Adrenal gland (tissue), 12 donors: ENCODE results near the gene BABAM2. TPM values are rescaled to one million over a fixed set of nuclear protein-coding genes. Genes with fewer than 3 reads are reported as not detected.
A peak's percentile ranks its signal among the peaks of the same experiment; 100 is the strongest.

Experiments used
- DNase-seq, 7 donors: peaks; one replicate each; pipeline ENCODE4 v3.0.0-alpha.2; 2019 to 2020
- H3K27ac ChIP-seq, 5 donors: fragments of 200-600 bp; sonication (generic) in 4 of 5; 1 replicate in 3 of 5; 2 replicates in 2 of 5; pipeline versions ENCODE4 v1.5.1 to v1.8.0; 2016 to 2020; ENCODE audit warnings: mild to moderate bottlenecking in 1 of 5
- H3K27me3 ChIP-seq: fragments of 200-600 bp; 2 replicates; pipeline ENCODE4 v1.8.0; 2021
- H3K36me3 ChIP-seq, 2 donors: fragments of 200-600 bp; replicated peaks in 1 of 2; 1 replicate in 1 of 2; 2 replicates in 1 of 2; pipeline versions ENCODE4 v1.5.1 to v1.8.0; 2018 to 2022
- H3K4me1 ChIP-seq, 2 donors: fragments of 200-600 bp; replicated peaks in 1 of 2; 1 replicate in 1 of 2; 2 replicates in 1 of 2; pipeline versions ENCODE4 v1.5.1 to v1.8.0; 2018 to 2021
- H3K4me3 ChIP-seq, 4 donors: fragments of 200-600 bp; sonication (generic) in 3 of 4; one replicate each; pipeline ENCODE4 v1.5.1; 2016 to 2018
- H3K9me3 ChIP-seq, 3 donors: fragments of 200-600 bp; sonication (generic) in 1 of 3; replicated peaks in 1 of 3; 1 replicate in 2 of 3; 2 replicates in 1 of 3; pipeline versions ENCODE4 v1.5.1 to v1.8.0; 2016 to 2021
- POLR2A ChIP-seq, 2 donors: fragments of 450-650 bp; IDR thresholded peaks; one replicate each; pipeline ENCODE4 v1.6.1; 2017; ENCODE audit warnings: antibody characterized with exemption in 2 of 2, mild to moderate bottlenecking in 2 of 2, moderate library complexity in 1 of 2
- WGBS, 4 donors: extraction: QIAGEN DNeasy Blood & Tissue Kit in 2 of 4; methylation state at CpG; one replicate each; pipeline versions ENCODE4 v1.1.5 to v1.1.7; 2013 to 2017; 5-methylcytosine and 5-hydroxymethylcytosine counted together
- intact Hi-C, 2 donors: fragments of 100-400 bp; cut with DNase I; formaldehyde crosslinking; loops; one replicate each; pipeline versions ENCODE4 v1.14.1 to v1.15.0; 2022 to 2023
- polyA plus RNA-seq, 3 donors: library from polyadenylated mRNA; stranded (reverse); fragments of 200-250 nt in 2 of 3; fragments of 350-450 nt in 1 of 3; fragmentation: Illumina TruSeq in 1 of 3; extraction: RNeasy Lipid Tissue Mini Kit (QIAGEN cat#74804) in 1 of 3; gene quantifications; one replicate each; pipeline ENCODE4 v1.2.3, GENCODE V29; 2013 to 2014
- total RNA-seq, 9 donors: library from RNA; depleted of rRNA in 4 of 9; stranded (reverse); fragments of >200 nt in 4 of 9; fragments of 120-200 nt in 1 of 9; fragmentation: NEBNext Ultra II Directional in 1 of 9; extraction: Animal tissue kit (Norgen Biotek cat#: 25700) in 1 of 9; gene quantifications; one replicate each; pipeline versions ENCODE4 v1.1.0 to v1.2.4, GENCODE V29; 2013 to 2023
- TF ChIP-seq, protein P1 (sequence below), 6 experiments: fragments of 450-650 bp in 4 of 6; fragments of 200-600 bp in 2 of 6; sonication (generic) in 1 of 6; IDR thresholded peaks; 1 replicate in 5 of 6; 2 replicates in 1 of 6; pipeline versions ENCODE4 v1.5.1 to v1.8.0; 2016 to 2021; ENCODE audit warnings: antibody characterized with exemption in 6 of 6, mild to moderate bottlenecking in 2 of 6, moderate library complexity in 1 of 6
- donor health status: healthy with polysubstance abuse.
- donor health status: Bipolar disorder and iron deficiency.
- donor health status: DM: yes; HTN: yes; CAD: no.
- donor health status: DM: no; HTN: no; CAD: no.
- donor health status: DM: no; HTN: no; CAD: no.
- donor health status: DM: yes; HTN: yes; CAD: no.

The BABAM2 gene
- total and polyA plus RNA-seq, 12 donors, result 88.2 to 925 (median 357) TPM

DNA sequence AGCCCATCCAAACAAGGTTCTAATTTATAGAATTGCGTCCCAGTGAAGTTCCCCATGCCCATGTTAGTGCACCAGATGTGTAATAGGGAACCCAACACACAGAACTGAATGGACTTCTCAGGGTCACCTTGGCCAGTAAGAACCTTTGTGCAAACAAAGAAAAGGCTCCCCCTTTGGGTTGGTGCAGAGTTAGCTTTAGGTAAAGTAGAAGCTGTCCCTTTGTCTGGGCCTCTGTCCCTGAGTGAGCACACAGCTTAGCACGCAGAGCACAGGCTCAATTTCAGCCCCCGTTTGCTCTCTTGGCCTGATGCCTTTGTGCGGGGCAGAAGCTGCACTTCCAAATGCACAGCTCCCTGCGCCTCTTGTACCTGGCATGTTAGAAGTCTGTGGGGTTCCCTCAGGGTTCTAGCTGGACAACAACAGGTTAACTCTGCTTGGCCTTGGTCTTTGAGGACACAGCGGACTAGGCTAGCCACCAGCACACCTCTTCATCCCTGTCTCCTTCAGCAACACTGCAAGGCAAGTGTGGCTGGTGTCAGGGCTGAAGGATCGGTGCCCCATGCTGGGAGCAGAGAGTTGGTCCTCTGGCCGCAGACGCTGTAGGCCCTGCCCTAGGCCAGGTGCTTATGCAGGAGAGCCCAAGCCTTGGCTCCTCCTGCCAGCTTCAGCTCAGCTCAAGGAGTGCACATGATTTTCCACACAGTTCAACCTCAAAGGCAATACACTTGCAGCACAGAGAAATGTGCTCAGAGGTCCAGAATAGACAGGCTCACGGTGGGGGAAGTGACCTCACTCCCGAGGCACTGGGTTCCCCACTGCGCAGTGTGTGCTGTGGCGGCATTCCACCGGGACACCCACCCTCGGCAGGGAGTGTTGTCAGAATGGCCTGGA, 428.8 kb downstream of the BABAM2 start:
- intact Hi-C loops, result no loop called here
- DNase-seq, result peak in 1 of 7 donors; percentile 19
- TF ChIP-seq, protein P1, sequence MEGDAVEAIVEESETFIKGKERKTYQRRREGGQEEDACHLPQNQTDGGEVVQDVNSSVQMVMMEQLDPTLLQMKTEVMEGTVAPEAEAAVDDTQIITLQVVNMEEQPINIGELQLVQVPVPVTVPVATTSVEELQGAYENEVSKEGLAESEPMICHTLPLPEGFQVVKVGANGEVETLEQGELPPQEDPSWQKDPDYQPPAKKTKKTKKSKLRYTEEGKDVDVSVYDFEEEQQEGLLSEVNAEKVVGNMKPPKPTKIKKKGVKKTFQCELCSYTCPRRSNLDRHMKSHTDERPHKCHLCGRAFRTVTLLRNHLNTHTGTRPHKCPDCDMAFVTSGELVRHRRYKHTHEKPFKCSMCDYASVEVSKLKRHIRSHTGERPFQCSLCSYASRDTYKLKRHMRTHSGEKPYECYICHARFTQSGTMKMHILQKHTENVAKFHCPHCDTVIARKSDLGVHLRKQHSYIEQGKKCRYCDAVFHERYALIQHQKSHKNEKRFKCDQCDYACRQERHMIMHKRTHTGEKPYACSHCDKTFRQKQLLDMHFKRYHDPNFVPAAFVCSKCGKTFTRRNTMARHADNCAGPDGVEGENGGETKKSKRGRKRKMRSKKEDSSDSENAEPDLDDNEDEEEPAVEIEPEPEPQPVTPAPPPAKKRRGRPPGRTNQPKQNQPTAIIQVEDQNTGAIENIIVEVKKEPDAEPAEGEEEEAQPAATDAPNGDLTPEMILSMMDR (IDR thresholded peaks at IDR 0.05), result no peak
- TF ChIP-seq POLR2A (IDR thresholded peaks at IDR 0.05), result no peak
- H3K4me1 ChIP-seq, result peaks cover 0 to 30% of the 10 kb centered on the region in 2 donors
- H3K9me3 ChIP-seq, result no peaks in the 10 kb centered on the region
- H3K27me3 ChIP-seq, result no peaks in the 10 kb centered on the region
- H3K4me3 ChIP-seq, result no peak overlapping the region
- H3K27ac ChIP-seq, result no peak overlapping the region
- H3K36me3 ChIP-seq, result peaks cover 0 to 6% of the 10 kb centered on the region in 2 donors
- WGBS, 4 donors, result 84 to 90% (median 87%) methylated on average over 9 to 15 of the region's 15 CpGs

DNA sequence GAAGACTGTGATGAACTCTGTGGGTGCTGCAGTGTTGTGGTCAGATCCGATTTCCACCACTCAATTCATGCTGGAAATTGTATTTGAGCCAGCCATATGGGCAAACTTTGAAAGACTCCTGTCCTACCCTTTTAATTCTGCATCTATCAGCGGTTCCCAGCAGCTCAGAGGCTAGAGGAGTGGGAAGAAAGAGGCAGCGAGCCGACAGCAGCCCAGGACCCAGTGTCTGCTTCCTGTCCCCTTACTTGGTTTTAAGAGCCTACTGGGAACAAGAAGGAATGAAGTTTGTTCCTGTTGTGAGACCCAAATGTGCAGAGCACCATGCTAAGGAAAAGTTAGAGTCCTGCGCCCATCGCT, 429.5 kb downstream of the BABAM2 start:
- TF ChIP-seq POLR2A (IDR thresholded peaks at IDR 0.05), result no peak
- TF ChIP-seq, protein P1 (IDR thresholded peaks at IDR 0.05), result no peak
- no peaks in the 10 kb centered on the region for H3K27me3 ChIP-seq
- 96 to 97% (median 96%) methylated on average over 5 to 6 of the region's 6 CpGs for WGBS, 4 donors
- H3K4me1 ChIP-seq, result peaks cover 0 to 30% of the 10 kb centered on the region in 2 donors
- peaks cover 0 to 6% of the 10 kb centered on the region in 2 donors for H3K36me3 ChIP-seq
- H3K27ac ChIP-seq, result no peak overlapping the region
- intact Hi-C loops, result no loop called here
- H3K9me3 ChIP-seq, result no peaks in the 10 kb centered on the region
- no peak overlapping the region for H3K4me3 ChIP-seq
- no peak for DNase-seq

DNA sequence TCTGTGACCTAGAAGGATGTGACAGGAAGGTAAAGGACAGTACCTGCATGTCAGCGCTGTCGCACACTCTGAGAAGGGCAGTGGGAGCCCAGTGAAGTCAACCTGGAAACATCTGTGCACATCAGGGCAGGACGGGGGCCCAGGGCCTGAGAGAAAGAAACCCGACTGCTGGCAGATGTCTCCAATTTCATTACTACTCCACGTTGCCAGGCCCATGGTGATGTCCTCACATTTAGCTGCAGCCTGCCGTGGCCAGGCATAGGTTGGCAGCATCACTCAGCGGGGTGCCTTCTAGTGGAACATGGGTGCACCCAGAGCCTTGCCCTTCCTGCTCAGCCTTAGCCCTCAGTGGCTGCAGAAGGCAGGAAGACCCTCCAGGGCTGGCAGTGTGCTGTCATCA, 429.8 kb downstream of the BABAM2 start:
- H3K4me1 ChIP-seq, result peaks cover 0 to 30% of the 10 kb centered on the region in 2 donors
- intact Hi-C loops, result no loop called here
- 90 to 98% (median 93%) methylated on average over 5 to 7 of the region's 7 CpGs for WGBS, 4 donors
- peaks cover 0 to 6% of the 10 kb centered on the region in 2 donors for H3K36me3 ChIP-seq
- DNase-seq, result peak in 1 of 7 donors; percentile 20
- H3K4me3 ChIP-seq, result no peak overlapping the region
- H3K27me3 ChIP-seq, result no peaks in the 10 kb centered on the region
- no peak overlapping the region for H3K27ac ChIP-seq
- TF ChIP-seq, protein P1 (IDR thresholded peaks at IDR 0.05), result no peak
- TF ChIP-seq POLR2A (IDR thresholded peaks at IDR 0.05), result no peak
- H3K9me3 ChIP-seq, result no peaks in the 10 kb centered on the region

DNA sequence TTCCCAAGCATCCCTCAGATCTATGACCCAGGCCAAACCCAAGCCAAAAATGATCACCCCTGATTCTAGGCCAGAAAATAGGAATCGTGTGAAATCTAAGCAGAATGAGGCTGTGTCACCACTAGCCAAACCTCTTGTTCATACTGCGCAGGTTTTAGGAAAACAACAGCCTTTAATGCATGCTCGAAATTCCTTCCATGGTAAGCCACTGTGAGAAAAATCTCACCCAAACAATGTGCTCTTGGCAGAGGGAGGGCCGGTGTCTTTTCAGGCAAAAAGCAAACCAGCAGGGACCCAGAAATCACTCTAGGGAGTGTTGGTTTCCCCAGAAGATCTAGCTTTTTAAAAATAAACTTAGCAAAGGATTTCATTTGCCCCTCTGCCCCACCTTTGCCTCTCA, 430.9 kb downstream of the BABAM2 start:
- Histone ChIP-seq H3K4me3 (no peak overlapping the region), H3K9me3 (no peaks in the 10 kb centered on the region), H3K36me3 (peaks cover 0 to 6% of the 10 kb centered on the region in 2 donors), H3K4me1 (peaks cover 0 to 39% of the 10 kb centered on the region in 2 donors), H3K27me3 (no peaks in the 10 kb centered on the region), H3K27ac (no peak overlapping the region)
- 85 to 96% (median 90%) methylated on average over 4 of the region's 4 CpGs for WGBS, 4 donors
- intact Hi-C loops, result no loop called here
- TF ChIP-seq POLR2A (IDR thresholded peaks at IDR 0.05), result no peak
- TF ChIP-seq, protein P1 (IDR thresholded peaks at IDR 0.05), result no peak
- peak in 1 of 7 donors; percentile 11 for DNase-seq
